ENCODE data around the gene DIP2A. TPM values are rescaled to one million over a fixed set of nuclear protein-coding genes. Genes with fewer than 3 reads are reported as not detected.
"Not testable (repeated sequence)": the region's sequence is repeated elsewhere in the genome, so short reads cannot be mapped to it uniquely, and the experiment has no call there.

Gene DIP2A
- total RNA-seq, 1 donor from 2014 or later, result 62.0 TPM

- no peak for DNase-seq (ENCODE audit: extremely low read depth, low read depth, low spot score)
Observed at GRCh38 chr21:46515109-46515508, 56.4 kb downstream of the DIP2A start.

GRCh38 chr21:46516068-46516467, 57.4 kb downstream of the DIP2A start:
- DNase-seq (ENCODE audit: extremely low read depth, low read depth, low spot score), result no peak

GRCh38 chr21:46517361-46517760, 58.7 kb downstream of the DIP2A start:
- no peak for DNase-seq (ENCODE audit: extremely low read depth, low read depth, low spot score)

- DNase-seq (ENCODE audit: extremely low read depth, low read depth, low spot score), result no peak
Observed at GRCh38 chr21:46518983-46519583, 60.4 kb downstream of the DIP2A start.

GRCh38 chr21:46527393-46527792, 68.7 kb downstream of the DIP2A start:
- DNase-seq (ENCODE audit: extremely low read depth, low read depth, low spot score), result not testable (repeated sequence)

- no peak for DNase-seq (ENCODE audit: extremely low read depth, low read depth, low spot score)
Observed at GRCh38 chr21:46527801-46528200, 69.1 kb downstream of the DIP2A start.

- DNase-seq (ENCODE audit: extremely low read depth, low read depth, low spot score), result no peak
Observed at GRCh38 chr21:46532080-46532479, 73.4 kb downstream of the DIP2A start.

- DNase-seq (ENCODE audit: extremely low read depth, low read depth, low spot score), result no peak
Observed at GRCh38 chr21:46537026-46537425, 78.3 kb downstream of the DIP2A start.

- no peak for DNase-seq (ENCODE audit: extremely low read depth, low read depth, low spot score)
Observed at GRCh38 chr21:46538262-46538661, 79.6 kb downstream of the DIP2A start.

GRCh38 chr21:46538851-46539666, 80.4 kb downstream of the DIP2A start:
- DNase-seq (ENCODE audit: extremely low read depth, low read depth, low spot score), result no peak

- DNase-seq (ENCODE audit: extremely low read depth, low read depth, low spot score), result no peak
Observed at GRCh38 chr21:46540087-46540710, 81.5 kb downstream of the DIP2A start.

GRCh38 chr21:46542588-46543124, 84.0 kb downstream of the DIP2A start:
- no peak for DNase-seq (ENCODE audit: extremely low read depth, low read depth, low spot score)

- DNase-seq (ENCODE audit: extremely low read depth, low read depth, low spot score), result no peak
Observed at GRCh38 chr21:46543306-46543705, 84.6 kb downstream of the DIP2A start.

- DNase-seq (ENCODE audit: extremely low read depth, low read depth, low spot score), result no peak
Observed at GRCh38 chr21:46544003-46544402, 85.3 kb downstream of the DIP2A start.

GRCh38 chr21:46544824-46545223, 86.1 kb downstream of the DIP2A start:
- DNase-seq (ENCODE audit: extremely low read depth, low read depth, low spot score), result no peak

- DNase-seq (ENCODE audit: extremely low read depth, low read depth, low spot score), result no peak
Observed at GRCh38 chr21:46545363-46545762, 86.7 kb downstream of the DIP2A start.

GRCh38 chr21:46545911-46546310, 87.2 kb downstream of the DIP2A start:
- DNase-seq (ENCODE audit: extremely low read depth, low read depth, low spot score), result no peak

- DNase-seq (ENCODE audit: extremely low read depth, low read depth, low spot score), result no peak
Observed at GRCh38 chr21:46546799-46547198, 88.1 kb downstream of the DIP2A start.

GRCh38 chr21:46549650-46550049, 91.0 kb downstream of the DIP2A start:
- DNase-seq (ENCODE audit: extremely low read depth, low read depth, low spot score), result no peak

GRCh38 chr21:46550116-46550941, 91.6 kb downstream of the DIP2A start:
- no peak for DNase-seq (ENCODE audit: extremely low read depth, low read depth, low spot score)

Data from glomerular endothelial cell (primary cell).